Measurements from ENCODE around the gene CACNA1B.

DNA sequence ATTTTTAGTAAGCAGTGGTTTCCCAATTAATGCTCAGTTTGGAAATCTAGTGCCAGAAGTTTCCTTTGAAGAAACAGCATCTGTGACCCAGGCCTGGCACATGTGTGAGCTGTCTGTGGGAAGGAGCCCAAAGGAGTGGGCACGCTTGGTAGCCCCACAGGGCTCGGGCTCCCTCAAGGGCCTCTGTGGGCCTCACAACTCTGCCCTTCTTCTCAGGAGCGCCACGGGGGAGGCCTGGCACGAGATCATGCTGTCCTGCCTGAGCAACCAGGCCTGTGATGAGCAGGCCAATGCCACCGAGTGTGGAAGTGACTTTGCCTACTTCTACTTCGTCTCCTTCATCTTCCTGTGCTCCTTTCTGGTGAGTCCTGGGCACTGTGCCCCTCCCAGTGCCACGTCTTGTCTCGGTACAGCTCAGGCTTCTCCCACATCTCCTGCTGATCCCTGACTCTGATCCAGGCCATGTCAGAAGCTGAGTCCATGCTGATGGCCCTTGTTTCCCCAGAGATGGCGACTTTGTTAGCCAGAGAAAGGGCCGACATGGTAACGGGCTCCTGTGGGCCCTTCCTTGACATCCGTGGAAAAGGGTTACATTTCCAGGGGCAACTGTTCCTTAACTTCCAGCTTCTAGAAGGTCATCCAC lies 200.4 kb downstream of the CACNA1B start:
- no peak for TF ChIP-seq SMC3 (conservative IDR thresholded peaks at IDR 0.05; ENCODE audit: insufficient read depth, low read depth, low read length)
- TF ChIP-seq MYC (IDR thresholded peaks at IDR 0.05; ENCODE audit: low read depth, low read length): no peak
- no peak for TF ChIP-seq MYC (CRISPR knock-in tag; IDR thresholded peaks at IDR 0.05; ENCODE audit: borderline replicate concordance, low read depth)
- TF ChIP-seq SMAD4 (CRISPR knock-in tag; conservative IDR thresholded peaks at IDR 0.05): no peak
- TF ChIP-seq CREB1 (IDR thresholded peaks at IDR 0.05): no peak
- TF ChIP-seq CREB1 (CRISPR knock-in tag; IDR thresholded peaks at IDR 0.05): no peak
- TF ChIP-seq ZNF347 (CRISPR knock-in tag; IDR thresholded peaks at IDR 0.05; ENCODE audit: low read depth): no peak
- no peak for TF ChIP-seq ZNF184 (CRISPR knock-in tag; IDR thresholded peaks at IDR 0.05)
- TF ChIP-seq ZFP30 (CRISPR knock-in tag; IDR thresholded peaks at IDR 0.05; ENCODE audit: borderline replicate concordance): no peak
- TF ChIP-seq NCOA1 (IDR thresholded peaks at IDR 0.05; ENCODE audit: low read depth): no peak
